Uterus (tissue), 4 donors: Measurements from ENCODE around the gene HCFC1R1. TPM values are rescaled to one million over a fixed set of nuclear protein-coding genes. Genes with fewer than 3 reads are reported as not detected.
"Not testable (repeated sequence)": the region's sequence is repeated elsewhere in the genome, so short reads cannot be mapped to it uniquely, and the experiment has no call there.

ENCODE experiments used
- DNase-seq, 2 donors: peaks; one replicate each; pipeline ENCODE4 v3.0.0-alpha.2; 2019 to 2020
- H3K27ac ChIP-seq, 2 donors: fragments of 200-600 bp; sonication (generic); 1 replicate in 1 of 2; 2 replicates in 1 of 2; pipeline ENCODE4 v1.5.1; 2016 to 2018
- H3K27me3 ChIP-seq, 2 donors: fragments of 200-600 bp; sonication (generic); one replicate each; pipeline ENCODE4 v1.5.1; 2018 to 2019; ENCODE audit warnings: control low read depth in 1 of 2
- H3K36me3 ChIP-seq, 2 donors: fragments of 200-600 bp; sonication (generic); one replicate each; pipeline ENCODE4 v1.5.1; 2019; ENCODE audit warnings: control low read depth in 1 of 2
- H3K4me1 ChIP-seq, 2 donors: fragments of 200-600 bp; sonication (generic); one replicate each; pipeline ENCODE4 v1.5.1; 2018 to 2019; ENCODE audit warnings: control low read depth in 1 of 2
- H3K4me3 ChIP-seq, 2 donors: fragments of 200-600 bp; sonication (generic); 1 replicate in 1 of 2; 2 replicates in 1 of 2; pipeline ENCODE4 v1.5.1; 2018 to 2019; ENCODE audit warnings: mild to moderate bottlenecking in 1 of 2
- H3K9me3 ChIP-seq, 2 donors: fragments of 200-600 bp; sonication (generic); one replicate each; pipeline ENCODE4 v1.5.1; 2019; ENCODE audit warnings: control low read depth in 1 of 2
- CTCF ChIP-seq, 4 experiments: fragments of 200-600 bp in 2 of 4; fragments of 450-650 bp in 2 of 4; sonication (generic) in 2 of 4; IDR thresholded peaks; one replicate each; pipeline ENCODE4 v1.5.1; 2016 to 2019; ENCODE audit warnings: antibody characterized with exemption in 4 of 4, mild to moderate bottlenecking in 2 of 4, moderate library complexity in 1 of 4
- POLR2A ChIP-seq, 2 donors: fragments of 450-650 bp; IDR thresholded peaks; one replicate each; pipeline ENCODE4 v1.6.1; 2016; ENCODE audit warnings: antibody characterized with exemption in 2 of 2, mild to moderate bottlenecking in 1 of 2, moderate library complexity in 1 of 2
- intact Hi-C: fragments of 100-400 bp; cut with DNase I; formaldehyde crosslinking; loops from one replicate; pipeline ENCODE4 v1.15.1; 2023; ENCODE audit warnings: low total_unique reads
- total RNA-seq, 4 donors: library from RNA; depleted of rRNA in 3 of 4; stranded (reverse); fragments of >200 nt in 3 of 4; gene quantifications; one replicate each; pipeline versions ENCODE4 v1.1.0 to v1.2.4, GENCODE V29; 2014 to 2023
- donor health status: DM: yes; HTN: yes; CAD: no.

Gene HCFC1R1
- 10 to 100 TPM in 3 of 4 donors, 1 to 10 TPM in 1; 3.6 to 67.5 (median 25.4) TPM for total RNA-seq

GRCh38 chr16:3023669-3024478 is at the start of gene HCFC1R1, which contains the start of gene THOC6:
Gene HCFC1R1, minus strand, starts transcription at chr16:3023942. Its CDS starts 1 bp downstream, at chr16:3023941.
Gene THOC6, plus strand, starts transcription at chr16:3024035. Its CDS starts 292 bp downstream, at chr16:3024327.
- intact Hi-C loops = no loop called here
- H3K9me3 ChIP-seq = no peaks in the 10 kb centered on the region
- no peaks in the 10 kb centered on the region for H3K36me3 ChIP-seq
- TF ChIP-seq POLR2A (IDR thresholded peaks at IDR 0.05) (peak; percentile 59 to 82), CTCF (IDR thresholded peaks at IDR 0.05) (peak in 3 of 4 experiments; percentile 6 to 34 (median 16))
- no peaks in the 10 kb centered on the region for H3K27me3 ChIP-seq
- H3K27ac ChIP-seq = peak within 1 kb of the TSS; percentile 94 to 95
- peaks cover 0 to 22% of the 10 kb centered on the region in 2 donors for H3K4me1 ChIP-seq
- H3K4me3 ChIP-seq = peak within 1 kb of the TSS; percentile 63 to 78
- peak; percentile 94 to 98 for DNase-seq

- no peak for DNase-seq
- intact Hi-C loops = no loop called here
- no peak for TF ChIP-seq CTCF (IDR thresholded peaks at IDR 0.05)
- TF ChIP-seq POLR2A (IDR thresholded peaks at IDR 0.05) = no peak
- no peak overlapping the region for H3K4me3 ChIP-seq
- H3K4me1 ChIP-seq = no peaks in the 10 kb centered on the region
- H3K9me3 ChIP-seq = no peaks in the 10 kb centered on the region
- no peak overlapping the region for H3K27ac ChIP-seq
- no peaks in the 10 kb centered on the region for H3K36me3 ChIP-seq
- no peaks in the 10 kb centered on the region for H3K27me3 ChIP-seq
These were observed 49.7 kb upstream of the HCFC1R1 start for GRCh38 chr16:3073448-3073847.

GRCh38 chr16:3072576-3073263 is 49.0 kb upstream of the HCFC1R1 start:
- H3K4me3 ChIP-seq, intact Hi-C loops, H3K9me3 ChIP-seq, DNase-seq, H3K27me3 ChIP-seq, H3K27ac ChIP-seq, H3K36me3 ChIP-seq, H3K4me1 ChIP-seq: not testable (repeated sequence)

GRCh38 chr16:3072148-3072547 is 48.4 kb upstream of the HCFC1R1 start:
- DNase-seq, H3K36me3 ChIP-seq, H3K4me3 ChIP-seq, H3K27ac ChIP-seq, H3K9me3 ChIP-seq, intact Hi-C loops, H3K4me1 ChIP-seq, H3K27me3 ChIP-seq: not testable (repeated sequence)

- H3K27me3 ChIP-seq = no peaks in the 10 kb centered on the region
- H3K4me1 ChIP-seq = no peaks in the 10 kb centered on the region
- DNase-seq = no peak
- H3K9me3 ChIP-seq = no peaks in the 10 kb centered on the region
- no peaks in the 10 kb centered on the region for H3K36me3 ChIP-seq
- intact Hi-C loops = no loop called here
- no peak overlapping the region for H3K27ac ChIP-seq
- no peak for TF ChIP-seq CTCF (IDR thresholded peaks at IDR 0.05)
- H3K4me3 ChIP-seq = no peak overlapping the region
These were observed 47.9 kb upstream of the HCFC1R1 start for GRCh38 chr16:3071655-3072054.

GRCh38 chr16:3070608-3071111 is 46.9 kb upstream of the HCFC1R1 start:
- Histone ChIP-seq H3K36me3 (no peaks in the 10 kb centered on the region), H3K27ac (no peak overlapping the region), H3K27me3 (no peaks in the 10 kb centered on the region), H3K4me1 (no peaks in the 10 kb centered on the region), H3K4me3 (no peak overlapping the region), H3K9me3 (no peaks in the 10 kb centered on the region)
- no peak for DNase-seq
- no peak for TF ChIP-seq CTCF (IDR thresholded peaks at IDR 0.05)
- TF ChIP-seq POLR2A (IDR thresholded peaks at IDR 0.05) = no peak
- intact Hi-C loops = no loop called here

GRCh38 chr16:3069146-3069545 is 45.4 kb upstream of the HCFC1R1 start:
- DNase-seq, intact Hi-C loops, H3K4me3 ChIP-seq, H3K36me3 ChIP-seq, H3K27me3 ChIP-seq, H3K27ac ChIP-seq, H3K4me1 ChIP-seq, H3K9me3 ChIP-seq: not testable (repeated sequence)
